OCI-LY1 (cell line): ENCODE measurements around the gene MLXIPL.
A peak's percentile ranks its signal among the peaks of the same experiment; 100 is the strongest.

Experiments used
- EZH2 ChIP-seq: fragments of 200-600 bp; sonication (generic), shearing (Covaris generic); IDR thresholded peaks from 2 replicates; pipeline ENCODE4 v1.8.0; 2017; ENCODE audit warnings: borderline replicate concordance, mixed run types, mild to moderate bottlenecking, antibody characterized with exemption, low read length, moderate library complexity, mixed read lengths
- TF ChIP-seq, protein P1 (sequence below): fragments of 200-600 bp; sonication (generic), shearing (Covaris generic); IDR thresholded peaks from 2 replicates; pipeline ENCODE4 v1.5.1; 2017; ENCODE audit warnings: mild to moderate bottlenecking, antibody characterized with exemption, low read length, moderate library complexity, mixed read lengths

DNA sequence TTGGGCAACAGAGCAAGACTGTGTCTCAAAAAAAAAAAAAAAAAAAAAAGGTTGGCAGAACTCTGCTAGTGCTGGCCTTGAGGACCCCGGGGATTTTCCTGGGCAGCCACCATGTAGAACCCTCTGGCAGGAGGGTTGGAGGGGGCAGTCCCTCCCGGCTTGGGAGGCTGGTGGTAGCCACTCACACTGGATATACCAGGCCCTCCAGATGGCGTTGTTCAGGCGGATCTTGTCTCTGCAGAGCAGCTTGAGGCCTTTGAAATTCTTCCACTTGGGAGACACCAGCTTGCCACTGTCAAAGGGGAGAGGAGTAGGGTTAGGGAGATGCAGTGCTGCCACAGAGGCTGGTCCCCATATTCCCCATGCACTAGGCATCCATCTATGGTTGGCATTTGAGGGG lies 8.4 kb downstream of the MLXIPL start:
- TF ChIP-seq, protein P1, sequence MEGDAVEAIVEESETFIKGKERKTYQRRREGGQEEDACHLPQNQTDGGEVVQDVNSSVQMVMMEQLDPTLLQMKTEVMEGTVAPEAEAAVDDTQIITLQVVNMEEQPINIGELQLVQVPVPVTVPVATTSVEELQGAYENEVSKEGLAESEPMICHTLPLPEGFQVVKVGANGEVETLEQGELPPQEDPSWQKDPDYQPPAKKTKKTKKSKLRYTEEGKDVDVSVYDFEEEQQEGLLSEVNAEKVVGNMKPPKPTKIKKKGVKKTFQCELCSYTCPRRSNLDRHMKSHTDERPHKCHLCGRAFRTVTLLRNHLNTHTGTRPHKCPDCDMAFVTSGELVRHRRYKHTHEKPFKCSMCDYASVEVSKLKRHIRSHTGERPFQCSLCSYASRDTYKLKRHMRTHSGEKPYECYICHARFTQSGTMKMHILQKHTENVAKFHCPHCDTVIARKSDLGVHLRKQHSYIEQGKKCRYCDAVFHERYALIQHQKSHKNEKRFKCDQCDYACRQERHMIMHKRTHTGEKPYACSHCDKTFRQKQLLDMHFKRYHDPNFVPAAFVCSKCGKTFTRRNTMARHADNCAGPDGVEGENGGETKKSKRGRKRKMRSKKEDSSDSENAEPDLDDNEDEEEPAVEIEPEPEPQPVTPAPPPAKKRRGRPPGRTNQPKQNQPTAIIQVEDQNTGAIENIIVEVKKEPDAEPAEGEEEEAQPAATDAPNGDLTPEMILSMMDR: peak; percentile 11; the same call in 1 of the 2 replicates
- no peak for TF ChIP-seq EZH2
